Loucy (cell line): ENCODE results near the gene C6orf47.
A peak's percentile ranks its signal among the peaks of the same experiment; 100 is the strongest.

ENCODE experiments used
- H2AFZ ChIP-seq: fragments of 200-600 bp; sonication (generic); 2 replicates; pipeline ENCODE4 v1.6.0; 2016; ENCODE audit warnings: antibody characterized with exemption, mild to moderate bottlenecking, low read length, moderate library complexity
- H3F3A ChIP-seq: fragments of 200-600 bp; 2 replicates; pipeline ENCODE4 v1.6.0; 2016; ENCODE audit warnings: antibody characterized with exemption, low read depth, mild to moderate bottlenecking
- H3K27me3 ChIP-seq: fragments of 200-600 bp; sonication (generic); 2 replicates; pipeline ENCODE4 v1.6.1; 2014; ENCODE audit warnings: low read length, mild to moderate bottlenecking; ENCODE audit not compliant: insufficient read depth, poor library complexity, severe bottlenecking
- H3K36me3 ChIP-seq: fragments of 200-600 bp; sonication (generic); 2 replicates; pipeline ENCODE4 v1.6.1; 2016; ENCODE audit warnings: low read length; ENCODE audit not compliant: insufficient read depth
- H3K4me1 ChIP-seq: fragments of 200-600 bp; sonication (generic); 2 replicates; pipeline ENCODE4 v1.5.1; 2014; ENCODE audit warnings: low read length, mild to moderate bottlenecking; ENCODE audit not compliant: insufficient read depth, poor library complexity, severe bottlenecking
- H3K4me2 ChIP-seq: fragments of 200-600 bp; sonication (generic); 2 replicates; pipeline ENCODE4 v1.6.0; 2014; ENCODE audit warnings: antibody characterized with exemption, low read length, low read depth, mild to moderate bottlenecking; ENCODE audit not compliant: poor library complexity, severe bottlenecking
- H3K4me3 ChIP-seq: fragments of 200-600 bp; sonication (generic); 2 replicates; pipeline ENCODE4 v1.5.1; 2014; ENCODE audit warnings: low read length, mild to moderate bottlenecking, mixed read lengths; ENCODE audit not compliant: poor library complexity, severe bottlenecking
- H3K79me2 ChIP-seq: fragments of 200-600 bp; sonication (generic); 2 replicates; pipeline ENCODE4 v1.6.1; 2014; ENCODE audit warnings: low read length; ENCODE audit not compliant: insufficient read depth
- H3K9ac ChIP-seq: fragments of 200-600 bp; sonication (generic); 2 replicates; pipeline ENCODE4 v1.6.0; 2014; ENCODE audit warnings: mild to moderate bottlenecking, low read depth, low read length, moderate library complexity; ENCODE audit not compliant: poor library complexity, severe bottlenecking
- H3K9me2 ChIP-seq: fragments of 200-600 bp; sonication (generic); replicated peaks from 2 replicates; pipeline ENCODE4 v1.6.1; 2016; ENCODE audit warnings: low read depth, low read length, mixed read lengths
- H3K9me3 ChIP-seq: fragments of 200-600 bp; sonication (generic); 2 replicates; pipeline ENCODE4 v1.6.1; 2014; ENCODE audit warnings: mild to moderate bottlenecking, antibody characterized with exemption, low read length, low read depth; ENCODE audit not compliant: insufficient read depth
- H4K20me1 ChIP-seq: fragments of 200-600 bp; sonication (generic); 2 replicates; pipeline ENCODE4 v1.6.0; 2014; ENCODE audit warnings: antibody characterized with exemption, low read length, mild to moderate bottlenecking; ENCODE audit not compliant: insufficient read depth, poor library complexity, severe bottlenecking
- CTCF ChIP-seq: fragments of 200-600 bp; sonication (generic); conservative IDR thresholded peaks from 2 replicates; pipeline ENCODE4 v1.5.1; 2014; ENCODE audit warnings: mild to moderate bottlenecking, antibody characterized with exemption, low read length
- EZH2phosphoT487 ChIP-seq: fragments of 200-600 bp; IDR thresholded peaks from 2 replicates; pipeline ENCODE4 v1.6.1; 2018; ENCODE audit warnings: antibody characterized with exemption, mild to moderate bottlenecking, moderate library complexity, borderline replicate concordance

C6orf47 gene

GRCh38 chr6:31658983-31659648 is 1.5 kb downstream of the C6orf47 start:
- H3K9me3 ChIP-seq = no peaks in the 10 kb centered on the region
- H4K20me1 ChIP-seq = peaks cover 10% of the 10 kb centered on the region
- H3K27me3 ChIP-seq = no peaks in the 10 kb centered on the region
- peaks cover 49% of the 10 kb centered on the region for H3K4me1 ChIP-seq
- H3K9ac ChIP-seq = peak overlapping the region; percentile 88
- H3F3A ChIP-seq = 0 out of 2 replicates have a peak, but pooled peaks cover 4% of the 10 kb centered on the region
- TF ChIP-seq CTCF = no peak
- TF ChIP-seq EZH2phosphoT487 = no peak
- H3K79me2 ChIP-seq = peaks cover 49% of the 10 kb centered on the region
- H3K4me3 ChIP-seq = peak overlapping the region; percentile 92
- no peaks in the 10 kb centered on the region for H3K36me3 ChIP-seq
- H3K9me2 ChIP-seq = no peaks in the 10 kb centered on the region
- peak overlapping the region; percentile 93 for H3K4me2 ChIP-seq
- H2AFZ ChIP-seq = no peak overlapping the region

GRCh38 chr6:31658158-31658688 is 2.4 kb downstream of the C6orf47 start:
- peaks cover 10% of the 10 kb centered on the region for H4K20me1 ChIP-seq
- peak overlapping the region; percentile 93 for H3K4me2 ChIP-seq
- H3K4me3 ChIP-seq = peak overlapping the region; percentile 92
- H2AFZ ChIP-seq = no peak overlapping the region
- H3K79me2 ChIP-seq = peaks cover 45% of the 10 kb centered on the region
- no peaks in the 10 kb centered on the region for H3K9me3 ChIP-seq
- H3K36me3 ChIP-seq = no peaks in the 10 kb centered on the region
- H3K4me1 ChIP-seq = peaks cover 44% of the 10 kb centered on the region
- H3K9me2 ChIP-seq = no peaks in the 10 kb centered on the region
- H3K27me3 ChIP-seq = no peaks in the 10 kb centered on the region
- H3K9ac ChIP-seq = peak overlapping the region; percentile 88
- TF ChIP-seq CTCF (no peak), EZH2phosphoT487 (no peak)
- 0 out of 2 replicates have a peak, but pooled peaks cover 4% of the 10 kb centered on the region for H3F3A ChIP-seq

- Histone ChIP-seq H3K36me3 (no peaks in the 10 kb centered on the region), H4K20me1 (peaks cover 10% of the 10 kb centered on the region), H2AFZ (no peak overlapping the region), H3K79me2 (peaks cover 40% of the 10 kb centered on the region), H3K4me3 (peak overlapping the region; percentile 92), H3K9ac (peak overlapping the region; percentile 88), H3K9me3 (no peaks in the 10 kb centered on the region), H3F3A (0 out of 2 replicates have a peak, but pooled peaks cover 7% of the 10 kb centered on the region), H3K9me2 (no peaks in the 10 kb centered on the region), H3K4me2 (peak overlapping the region; percentile 93), H3K4me1 (peaks cover 41% of the 10 kb centered on the region), H3K27me3 (no peaks in the 10 kb centered on the region)
- TF ChIP-seq CTCF (no peak), EZH2phosphoT487 (no peak)
Measured at GRCh38 chr6:31657406-31658157, 3.0 kb downstream of the C6orf47 start.
